KBM-7 (cell line): ENCODE results near the gene CADPS2.
"Not testable (repeated sequence)": the region's sequence is repeated elsewhere in the genome, so short reads cannot be mapped to it uniquely, and the experiment has no call there.

ENCODE experiments used
- DNase-seq: peaks from one replicate; pipeline ENCODE4 v3.0.0-alpha.2; 2015
- in situ Hi-C: fragments of 300-500 bp; cut with MboI; formaldehyde crosslinking; loops from 2 replicates; pipeline ENCODE4 v1.14.3; 2020; ENCODE audit warnings: low sequenced_read_pairs, low pct_unique_long_range_greater_than_20kb, mixed read lengths

Gene CADPS2

GRCh38 chr7:122686360-122686878 lies 199.8 kb downstream of the CADPS2 start:
- in situ Hi-C loops: no loop called here
- no peak for DNase-seq

- DNase-seq: no peak
- in situ Hi-C loops: no loop called here
Measured at GRCh38 chr7:122684504-122684903, 201.8 kb downstream of the CADPS2 start.

- no peak for DNase-seq
- in situ Hi-C loops: no loop called here
Measured at GRCh38 chr7:122682815-122683550, 203.3 kb downstream of the CADPS2 start.

GRCh38 chr7:122681186-122681585 lies 205.1 kb downstream of the CADPS2 start:
- in situ Hi-C loops, DNase-seq: not testable (repeated sequence)

GRCh38 chr7:122679813-122680212 lies 206.4 kb downstream of the CADPS2 start:
- DNase-seq: no peak
- in situ Hi-C loops: no loop called here

GRCh38 chr7:122679269-122679709 lies 207.0 kb downstream of the CADPS2 start:
- in situ Hi-C loops, DNase-seq: not testable (repeated sequence)

- no peak for DNase-seq
- in situ Hi-C loops: no loop called here
Measured at GRCh38 chr7:122677149-122677548, 209.1 kb downstream of the CADPS2 start.

GRCh38 chr7:122676466-122676865 lies 209.8 kb downstream of the CADPS2 start:
- in situ Hi-C loops: no loop called here
- no peak for DNase-seq

GRCh38 chr7:122675621-122676020 lies 210.6 kb downstream of the CADPS2 start:
- in situ Hi-C loops: no loop called here
- DNase-seq: no peak

GRCh38 chr7:122675011-122675410 lies 211.2 kb downstream of the CADPS2 start:
- DNase-seq: no peak
- in situ Hi-C loops: no loop called here

- DNase-seq: no peak
- in situ Hi-C loops: no loop called here
Measured at GRCh38 chr7:122674502-122674901, 211.8 kb downstream of the CADPS2 start.

- in situ Hi-C loops: no loop called here
- DNase-seq: no peak
Measured at GRCh38 chr7:122673951-122674350, 212.3 kb downstream of the CADPS2 start.

- in situ Hi-C loops: no loop called here
- DNase-seq: no peak
Measured at GRCh38 chr7:122672536-122672935, 213.7 kb downstream of the CADPS2 start.

GRCh38 chr7:122663733-122664132 lies 222.5 kb downstream of the CADPS2 start:
- in situ Hi-C loops: no loop called here
- no peak for DNase-seq

GRCh38 chr7:122658856-122659255 lies 227.4 kb downstream of the CADPS2 start:
- in situ Hi-C loops: no loop called here
- no peak for DNase-seq

- in situ Hi-C loops: no loop called here
Measured at GRCh38 chr7:122653685-122654084, 232.6 kb downstream of the CADPS2 start.

GRCh38 chr7:122652876-122653275 lies 233.4 kb downstream of the CADPS2 start:
- in situ Hi-C loops: no loop called here

More at GRCh38 chr7:122653685-122654084, 232.6 kb downstream of the CADPS2 start:
- peak; percentile 3 for DNase-seq

GRCh38 chr7:122651451-122651850 lies 234.8 kb downstream of the CADPS2 start:
- in situ Hi-C loops: no loop called here
- DNase-seq: no peak

More at GRCh38 chr7:122652876-122653275, 233.4 kb downstream of the CADPS2 start:
- DNase-seq: no peak

GRCh38 chr7:122643250-122643649 lies 243.0 kb downstream of the CADPS2 start:
- in situ Hi-C loops: no loop called here
- DNase-seq: no peak

- in situ Hi-C loops: no loop called here
- DNase-seq: no peak
Measured at GRCh38 chr7:122638459-122638858, 247.8 kb downstream of the CADPS2 start.

GRCh38 chr7:122637784-122638183 lies 248.5 kb downstream of the CADPS2 start:
- no peak for DNase-seq
- in situ Hi-C loops: no loop called here
